ENCODE data around the gene ZNF30.
"Not testable (repeated sequence)": the region's sequence is repeated elsewhere in the genome, so short reads cannot be mapped to it uniquely, and the experiment has no call there.

The ZNF30 gene

GRCh38 chr19:34960103-34960805, 33.6 kb downstream of the ZNF30 start:
- DNase-seq (ENCODE audit: low read depth) = peak; percentile 21

- DNase-seq (ENCODE audit: low read depth) = no peak
Measured at GRCh38 chr19:34960940-34961679, 34.4 kb downstream of the ZNF30 start.

DNA sequence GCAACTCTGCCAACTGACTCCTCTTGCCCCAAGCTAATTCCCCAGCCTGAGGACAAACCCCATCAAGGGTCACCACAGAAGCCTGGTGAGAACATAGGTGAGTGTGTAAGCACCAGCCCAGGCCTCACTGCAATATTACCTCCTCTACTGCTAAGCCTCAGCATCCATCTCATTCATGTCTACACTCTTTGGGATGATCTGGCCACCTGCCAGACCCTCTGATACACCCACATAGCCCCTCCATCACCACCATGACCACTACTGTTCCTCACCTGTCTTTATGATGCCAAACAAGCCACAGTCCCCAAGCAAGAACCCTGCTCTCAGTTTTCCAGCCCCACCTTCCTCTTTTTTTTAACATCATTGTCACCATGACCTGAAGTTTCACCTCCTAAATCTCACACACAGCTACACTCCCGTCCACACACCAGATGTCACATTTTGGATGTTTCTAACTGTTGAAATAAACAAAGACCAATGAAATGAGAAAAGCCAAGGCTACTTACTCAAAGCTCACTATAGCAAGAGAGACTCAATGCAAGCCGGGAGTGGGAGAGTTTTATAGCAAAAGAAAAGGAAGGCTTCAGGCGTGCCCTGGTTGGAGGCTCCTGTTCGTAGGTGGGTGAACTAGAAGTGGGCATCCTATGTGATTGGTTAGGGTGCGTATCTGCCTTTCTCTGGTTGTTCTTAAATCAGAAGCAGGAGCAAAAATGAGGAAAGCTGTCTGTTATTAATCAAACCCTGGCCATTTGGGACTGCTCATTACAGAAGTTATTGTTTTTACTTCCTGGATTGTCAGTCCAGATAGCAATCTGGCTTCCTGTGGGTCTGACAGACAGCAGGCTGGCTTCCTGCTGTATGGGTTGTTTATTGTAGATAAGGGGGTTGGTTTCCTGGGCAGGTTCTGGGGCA, 35.3 kb downstream of the ZNF30 start:
- no peak for DNase-seq (ENCODE audit: low read depth)

- DNase-seq (ENCODE audit: low read depth) = no peak
Measured at GRCh38 chr19:34962687-34963572, 36.2 kb downstream of the ZNF30 start.

GRCh38 chr19:34963573-34964406, 37.1 kb downstream of the ZNF30 start, which contains the start of gene ZNF792:
Gene ZNF792 (minus strand): TSS chr19:34964229. CDS start chr19:34963662, 567 bp downstream.
- DNase-seq (ENCODE audit: low read depth) = peak; percentile 3

GRCh38 chr19:34964598-34964997, 37.9 kb downstream of the ZNF30 start:
- DNase-seq (ENCODE audit: low read depth) = no peak

- DNase-seq (ENCODE audit: low read depth) = not testable (repeated sequence)
Measured at GRCh38 chr19:34965505-34965904, 38.8 kb downstream of the ZNF30 start.

GRCh38 chr19:34967551-34967950, 40.8 kb downstream of the ZNF30 start:
- DNase-seq (ENCODE audit: low read depth) = no peak

DNA sequence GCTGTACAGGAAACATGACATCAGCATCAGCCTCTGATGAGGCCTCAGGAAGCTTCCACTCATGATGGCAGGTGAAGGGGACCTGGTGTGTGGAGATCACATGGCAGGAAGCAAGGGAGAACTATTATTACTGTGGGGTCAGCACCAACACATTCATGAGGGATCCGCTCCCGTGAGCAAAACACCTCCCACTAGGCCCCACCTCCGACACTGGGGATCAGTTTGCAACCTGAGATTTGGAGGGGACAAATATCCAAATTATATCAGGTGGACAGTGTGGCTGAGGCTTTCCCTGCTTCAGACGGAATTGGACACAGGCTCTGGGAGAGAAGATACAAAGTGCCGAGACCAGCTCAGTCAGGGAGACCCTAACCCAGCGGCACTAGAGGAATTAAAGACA, 43.0 kb downstream of the ZNF30 start:
- DNase-seq (ENCODE audit: low read depth) = no peak

GRCh38 chr19:34970185-34970780, 43.6 kb downstream of the ZNF30 start:
- DNase-seq (ENCODE audit: low read depth) = not testable (repeated sequence)

GRCh38 chr19:34972163-34972705, 45.5 kb downstream of the ZNF30 start:
- DNase-seq (ENCODE audit: low read depth) = no peak

GRCh38 chr19:34974646-34975045, 47.9 kb downstream of the ZNF30 start:
- no peak for DNase-seq (ENCODE audit: low read depth)

- no peak for DNase-seq (ENCODE audit: low read depth)
Measured at GRCh38 chr19:34975056-34975455, 48.4 kb downstream of the ZNF30 start.

- no peak for DNase-seq (ENCODE audit: low read depth)
Measured at GRCh38 chr19:34976611-34977010, 49.9 kb downstream of the ZNF30 start.

- DNase-seq (ENCODE audit: low read depth) = no peak
Measured at GRCh38 chr19:34979819-34980640, 53.3 kb downstream of the ZNF30 start.

GRCh38 chr19:34982275-34982674, 55.6 kb downstream of the ZNF30 start:
- no peak for DNase-seq (ENCODE audit: low read depth)

- no peak for DNase-seq (ENCODE audit: low read depth)
Measured at GRCh38 chr19:34983786-34984185, 57.1 kb downstream of the ZNF30 start.

- no peak for DNase-seq (ENCODE audit: low read depth)
Measured at GRCh38 chr19:34984287-34984686, 57.6 kb downstream of the ZNF30 start.
